PFSK-1 (cell line): ENCODE measurements around the gene SCART1.

ENCODE experiments used
- FOXP2 ChIP-seq: optimal IDR thresholded peaks from 2 replicates; pipeline ENCODE3; 2011; ENCODE audit warnings: borderline replicate concordance, control low read depth, inconsistent platforms; ENCODE audit not compliant: insufficient read depth; ENCODE audit errors: extremely low read length, extremely low read depth
- POLR2AphosphoS5 ChIP-seq: IDR thresholded peaks from 2 replicates; pipeline ENCODE4 v1.6.1; 2012; ENCODE audit warnings: low read depth, mild to moderate bottlenecking, control low read depth, low read length, moderate library complexity
- REST ChIP-seq, 2 experiments: IDR thresholded peaks; 2 replicates each; pipeline versions ENCODE4 v1.6.1 to v1.8.0; 2011 to 2012; ENCODE audit warnings: low read depth in 2 of 2, low read length in 2 of 2, control low read depth in 1 of 2, inconsistent platforms in 1 of 2, mild to moderate bottlenecking in 1 of 2, moderate library complexity in 1 of 2; ENCODE audit not compliant: insufficient read depth in 1 of 2
- SIN3A ChIP-seq: IDR thresholded peaks from 2 replicates; pipeline ENCODE4 v1.6.1; 2012; ENCODE audit warnings: mild to moderate bottlenecking, low read length, moderate library complexity, borderline replicate concordance; ENCODE audit not compliant: insufficient read depth
- TAF1 ChIP-seq: IDR thresholded peaks from 2 replicates; pipeline ENCODE4 v1.6.1; 2012; ENCODE audit warnings: low read length, control low read depth, borderline replicate concordance; ENCODE audit not compliant: insufficient read depth

- TF ChIP-seq POLR2AphosphoS5 = no peak
- TF ChIP-seq TAF1 = no peak
- no peak for TF ChIP-seq SIN3A
- TF ChIP-seq REST (IDR thresholded peaks at IDR 0.05; ENCODE audit: insufficient read depth in 1 of 2, low read depth in 2 of 2, low read length in 2 of 2) = no peak
- no peak for TF ChIP-seq FOXP2
Measured at GRCh38 chr10:133452453-133452852, 1.3 kb upstream of the SCART1 start.
